NT2/D1 (cell line): Measurements from ENCODE around the gene TEP1.

Experiments used
- DNase-seq: peaks from one replicate; pipeline ENCODE4 v3.0.0-alpha.2; 2011; ENCODE audit warnings: low read depth, low spot score
- H3K27me3 ChIP-seq: 2 replicates; pipeline ENCODE4 v1.6.0; 2011; ENCODE audit warnings: mild to moderate bottlenecking; ENCODE audit not compliant: insufficient read length, insufficient read depth
- H3K36me3 ChIP-seq: 2 replicates; pipeline ENCODE4 v1.6.1; 2011; ENCODE audit warnings: mild to moderate bottlenecking, low read length, mixed read lengths; ENCODE audit not compliant: insufficient read depth, insufficient read length
- H3K4me1 ChIP-seq: 2 replicates; pipeline ENCODE4 v1.5.1; 2011; ENCODE audit not compliant: insufficient read depth, insufficient read length
- H3K4me3 ChIP-seq: 2 replicates; pipeline ENCODE4 v1.5.1; 2011; ENCODE audit warnings: low read depth; ENCODE audit not compliant: insufficient read length
- H3K9ac ChIP-seq: 2 replicates; pipeline ENCODE4 v1.6.0; 2011; ENCODE audit warnings: low read depth; ENCODE audit not compliant: insufficient read length
- H3K9me3 ChIP-seq: 2 replicates; pipeline ENCODE4 v1.5.1; 2011; ENCODE audit warnings: mild to moderate bottlenecking, low read length; ENCODE audit not compliant: insufficient read depth
- SUZ12 ChIP-seq: IDR thresholded peaks from 2 replicates; pipeline ENCODE4 v1.6.1; 2011; ENCODE audit not compliant: insufficient read length, insufficient read depth; ENCODE audit errors: extremely low read depth
- YY1 ChIP-seq: IDR thresholded peaks from 2 replicates; pipeline ENCODE4 v1.6.1; 2011; ENCODE audit not compliant: insufficient read length, insufficient read depth
- ZNF274 ChIP-seq: IDR thresholded peaks from 2 replicates; pipeline ENCODE4 v1.6.1; 2011; ENCODE audit warnings: mild to moderate bottlenecking, low read depth, low read length

TEP1 gene

DNA sequence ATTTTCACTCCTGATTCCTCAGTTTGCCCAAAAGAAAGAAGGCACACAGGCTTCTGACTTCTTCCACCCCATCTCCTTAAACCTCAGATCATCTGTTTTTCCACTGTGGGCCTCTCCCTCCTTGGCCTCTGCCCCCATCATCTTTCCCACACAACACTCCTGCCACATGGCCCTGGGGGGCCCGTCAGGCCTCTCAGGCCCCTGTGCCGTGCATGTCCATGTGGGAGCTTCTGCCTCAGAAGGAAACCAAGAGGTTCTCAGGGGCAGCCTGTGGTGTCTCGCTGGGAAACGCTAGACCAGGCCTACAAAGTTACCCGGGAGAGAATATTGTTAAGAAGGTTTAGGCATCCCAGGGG lies 14.7 kb upstream of the TEP1 start:
- H3K9me3 ChIP-seq, result no peaks in the 10 kb centered on the region
- TF ChIP-seq YY1, result no peak
- TF ChIP-seq SUZ12, result no peak
- TF ChIP-seq ZNF274, result no peak
- H3K4me3 ChIP-seq, result no peak overlapping the region
- DNase-seq, result no peak
- H3K9ac ChIP-seq, result no peak overlapping the region
- H3K36me3 ChIP-seq, result no peaks in the 10 kb centered on the region
- H3K4me1 ChIP-seq, result no peaks in the 10 kb centered on the region
- H3K27me3 ChIP-seq, result no peaks in the 10 kb centered on the region

DNA sequence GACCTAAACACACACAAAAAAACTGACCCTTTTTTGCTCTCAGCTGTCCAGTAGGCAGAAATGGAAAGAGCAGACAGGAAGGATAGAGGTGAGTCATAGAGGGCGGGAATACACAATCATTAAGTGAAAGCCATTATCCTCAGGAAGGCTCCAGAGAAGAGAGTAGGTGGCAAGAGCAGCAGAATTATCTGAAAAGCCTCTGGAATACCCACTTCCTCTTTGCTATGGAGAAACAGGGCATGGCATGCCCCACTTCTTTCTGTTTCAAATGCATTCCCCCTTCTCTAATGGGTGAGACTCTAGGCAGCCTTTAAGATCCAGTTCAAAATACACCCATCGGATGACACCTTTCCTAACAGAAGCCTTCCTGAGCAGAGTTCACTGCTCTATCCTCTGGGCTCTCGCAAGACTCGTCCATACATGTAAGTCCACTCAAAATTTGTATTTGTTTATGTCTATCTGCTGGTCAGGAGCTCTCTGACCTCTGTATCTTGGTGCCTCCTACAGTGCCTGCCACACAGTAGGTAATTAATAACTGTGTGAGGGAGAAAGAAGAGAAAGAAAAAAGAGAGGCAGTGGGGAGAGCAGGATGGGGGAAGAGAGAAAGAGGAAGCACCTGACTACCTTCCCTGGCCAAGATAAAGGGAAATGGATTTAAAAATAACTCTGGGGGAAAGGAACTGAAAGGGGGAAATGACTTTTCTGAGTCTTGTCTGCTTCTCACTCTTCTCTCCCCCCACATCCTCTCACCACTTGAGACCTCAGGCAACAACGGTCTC lies 14.1 kb upstream of the TEP1 start:
- no peak overlapping the region for H3K9ac ChIP-seq
- no peak for DNase-seq
- no peaks in the 10 kb centered on the region for H3K4me1 ChIP-seq

DNA sequence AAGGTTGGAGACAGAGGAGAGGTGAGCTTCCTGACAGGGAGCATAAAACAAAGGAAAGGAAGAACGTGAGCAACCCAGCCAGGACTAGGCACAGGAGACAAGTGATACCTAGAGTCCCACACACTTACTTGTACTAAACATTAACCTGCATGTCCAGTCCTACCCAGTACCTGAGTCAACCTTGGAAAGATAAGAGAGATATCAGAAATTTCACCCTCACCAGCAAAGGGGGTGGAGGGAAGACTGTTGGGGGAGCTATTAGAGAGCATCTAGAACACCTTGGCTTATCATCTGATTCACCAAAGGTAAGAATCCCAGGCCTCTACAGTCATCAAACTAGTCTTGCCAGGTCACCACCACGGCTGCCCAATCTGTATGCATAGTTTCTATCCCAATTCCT lies 11.6 kb upstream of the TEP1 start:
- Histone ChIP-seq H3K36me3 (no peaks in the 10 kb centered on the region), H3K9me3 (no peaks in the 10 kb centered on the region), H3K27me3 (no peaks in the 10 kb centered on the region), H3K4me1 (peaks cover 2% of the 10 kb centered on the region), H3K9ac (no peak overlapping the region), H3K4me3 (no peak overlapping the region)
- TF ChIP-seq ZNF274 (no peak), YY1 (no peak), SUZ12 (no peak)
- DNase-seq, result no peak

More for the DNA sequence above, 14.1 kb upstream of the TEP1 start:
- TF ChIP-seq SUZ12, result no peak
- no peak for TF ChIP-seq YY1
- TF ChIP-seq ZNF274, result no peak
- Histone ChIP-seq H3K36me3 (no peaks in the 10 kb centered on the region), H3K9me3 (no peaks in the 10 kb centered on the region), H3K27me3 (no peaks in the 10 kb centered on the region), H3K4me3 (no peak overlapping the region)

DNA sequence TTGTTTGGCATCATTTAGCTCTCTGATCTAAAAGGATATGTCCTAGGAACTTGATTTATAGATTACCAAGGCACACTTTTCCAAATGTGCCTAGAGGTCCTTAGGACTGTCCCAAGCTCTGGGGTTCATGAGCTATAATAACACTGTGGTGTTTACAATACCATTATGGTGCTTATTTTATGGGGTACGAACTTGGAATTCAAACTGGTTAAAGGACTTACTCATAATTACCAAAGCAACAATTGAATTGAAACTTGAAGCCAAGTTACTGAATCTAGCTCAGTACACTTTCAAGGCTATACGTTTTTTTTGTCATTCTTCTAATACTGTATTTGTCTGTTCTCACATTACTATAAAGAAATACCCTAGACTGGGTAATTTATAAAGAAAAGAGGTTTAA lies 9.6 kb upstream of the TEP1 start:
- TF ChIP-seq YY1, result no peak
- TF ChIP-seq ZNF274, result no peak
- no peak for TF ChIP-seq SUZ12

DNA sequence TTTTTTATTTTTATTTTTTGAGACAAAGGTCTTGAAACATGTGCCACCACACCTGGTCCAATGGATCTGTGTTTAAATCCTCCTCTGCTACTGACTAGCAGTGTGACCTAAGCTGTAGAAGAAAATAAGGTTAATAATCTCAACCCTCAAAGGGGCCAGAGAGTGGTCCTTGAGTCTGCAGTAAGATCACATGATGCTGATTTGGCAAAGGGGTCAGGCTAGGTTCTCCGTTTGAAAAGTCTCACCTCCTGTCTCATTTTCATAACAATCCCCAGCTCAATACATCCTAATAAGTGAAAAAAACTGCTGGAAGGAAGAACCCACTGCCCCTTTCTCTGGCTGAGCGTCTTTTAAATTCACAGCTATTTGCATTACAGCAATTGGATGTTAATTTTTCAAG lies 8.0 kb upstream of the TEP1 start:
- DNase-seq, result no peak
- Histone ChIP-seq H3K9me3 (no peaks in the 10 kb centered on the region), H3K4me1 (peaks cover 2% of the 10 kb centered on the region), H3K27me3 (no peaks in the 10 kb centered on the region), H3K9ac (no peak overlapping the region), H3K4me3 (no peak overlapping the region), H3K36me3 (no peaks in the 10 kb centered on the region)
- no peak for TF ChIP-seq YY1
- TF ChIP-seq SUZ12, result no peak
- TF ChIP-seq ZNF274, result no peak

More for the DNA sequence above, 9.6 kb upstream of the TEP1 start:
- Histone ChIP-seq H3K4me3 (no peak overlapping the region), H3K27me3 (no peaks in the 10 kb centered on the region), H3K9ac (no peak overlapping the region), H3K9me3 (no peaks in the 10 kb centered on the region), H3K36me3 (no peaks in the 10 kb centered on the region), H3K4me1 (peaks cover 2% of the 10 kb centered on the region)
- DNase-seq, result no peak

DNA sequence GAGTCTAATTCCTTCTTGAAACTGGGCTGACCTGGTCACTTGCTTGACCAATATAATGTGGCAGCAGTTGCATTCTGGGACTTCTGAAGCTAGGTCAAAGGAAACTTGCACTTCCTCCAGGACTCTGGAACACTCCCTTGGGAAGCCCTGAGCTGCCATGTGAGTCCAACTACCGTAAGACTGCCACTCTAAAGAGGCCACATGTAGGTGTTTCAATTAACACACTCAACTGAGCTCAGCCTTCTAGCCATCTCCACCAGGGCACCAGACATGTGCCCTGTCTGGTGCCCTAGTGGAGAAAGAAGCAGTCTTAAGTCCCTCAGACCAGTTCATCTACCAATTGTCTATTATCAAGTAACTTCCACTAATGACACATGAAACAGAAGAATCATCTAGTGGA lies 6.1 kb upstream of the TEP1 start:
- Histone ChIP-seq H3K27me3 (peaks cover under 1% of the 10 kb centered on the region), H3K9me3 (no peaks in the 10 kb centered on the region), H3K4me3 (no peak overlapping the region), H3K36me3 (no peaks in the 10 kb centered on the region), H3K4me1 (peaks cover 2% of the 10 kb centered on the region), H3K9ac (no peak overlapping the region)
- no peak for TF ChIP-seq SUZ12
- DNase-seq, result no peak

DNA sequence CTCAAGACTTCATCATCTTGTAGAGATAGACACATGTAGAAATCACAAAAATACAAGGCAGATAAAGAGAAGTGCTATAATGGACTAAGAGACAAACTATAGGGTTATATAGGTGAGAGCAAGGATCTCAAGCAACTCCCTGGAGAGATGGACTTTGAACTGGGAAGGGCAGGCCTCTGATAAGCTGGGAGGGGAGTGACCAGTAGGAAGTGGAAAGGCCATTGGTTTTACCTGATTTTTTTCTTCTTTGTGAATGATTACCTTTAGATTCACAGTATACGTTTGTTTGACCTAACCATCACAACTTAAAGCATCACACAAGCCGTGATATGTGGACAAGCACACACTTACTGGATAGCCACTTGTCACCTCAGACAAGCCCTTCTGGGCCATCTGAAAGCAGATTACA lies 5.2 kb upstream of the TEP1 start:
- Histone ChIP-seq H3K9ac (no peak overlapping the region), H3K36me3 (no peaks in the 10 kb centered on the region), H3K4me3 (no peak overlapping the region), H3K9me3 (no peaks in the 10 kb centered on the region), H3K27me3 (peaks cover 5% of the 10 kb centered on the region), H3K4me1 (peaks cover 2% of the 10 kb centered on the region)
- no peak for TF ChIP-seq SUZ12
- TF ChIP-seq YY1, result no peak
- TF ChIP-seq ZNF274, result no peak
- DNase-seq, result no peak
